Measurements from ENCODE around the gene UBE2Z.
"Not testable (repeated sequence)": the region's sequence is repeated elsewhere in the genome, so short reads cannot be mapped to it uniquely, and the experiment has no call there.

The UBE2Z gene

GRCh38 chr17:48908047-48908843 is at the start of gene UBE2Z:
UBE2Z (plus strand) TSS chr17:48908407; CDS start chr17:48908504, 97 bp downstream.
- peak; percentile 84 to 90 for DNase-seq

GRCh38 chr17:48860034-48860433 is 48.2 kb upstream of the UBE2Z start:
- DNase-seq: no peak

GRCh38 chr17:48860456-48860855 is 47.8 kb upstream of the UBE2Z start:
- no peak for DNase-seq

GRCh38 chr17:48868916-48869500 is 39.2 kb upstream of the UBE2Z start:
- DNase-seq: no peak

- DNase-seq: no peak
These were observed 38.3 kb upstream of the UBE2Z start for GRCh38 chr17:48869821-48870318.

GRCh38 chr17:48871035-48871550 is 37.1 kb upstream of the UBE2Z start:
- DNase-seq: no peak

- no peak for DNase-seq
These were observed 36.5 kb upstream of the UBE2Z start for GRCh38 chr17:48871551-48872351.

GRCh38 chr17:48872409-48872808 is 35.8 kb upstream of the UBE2Z start:
- not testable (repeated sequence) for DNase-seq

GRCh38 chr17:48873209-48873608 is 35.0 kb upstream of the UBE2Z start:
- no peak for DNase-seq

GRCh38 chr17:48873696-48874443 is 34.3 kb upstream of the UBE2Z start:
- no peak for DNase-seq

- DNase-seq: peak; percentile 22 to 68
These were observed 29.0 kb upstream of the UBE2Z start for GRCh38 chr17:48878920-48879898.

GRCh38 chr17:48882272-48882671 is 25.9 kb upstream of the UBE2Z start:
- DNase-seq: no peak

GRCh38 chr17:48883171-48883570 is 25.0 kb upstream of the UBE2Z start:
- no peak for DNase-seq

GRCh38 chr17:48890086-48890485 is 18.1 kb upstream of the UBE2Z start:
- no peak for DNase-seq

GRCh38 chr17:48892940-48893645 is 15.1 kb upstream of the UBE2Z start:
- DNase-seq: no peak

- no peak for DNase-seq
These were observed 14.3 kb upstream of the UBE2Z start for GRCh38 chr17:48893646-48894508.

GRCh38 chr17:48894886-48895285 is 13.3 kb upstream of the UBE2Z start:
- DNase-seq: no peak

GRCh38 chr17:48901241-48901640 is 7.0 kb upstream of the UBE2Z start:
- DNase-seq: no peak

- DNase-seq: no peak
These were observed 4.8 kb upstream of the UBE2Z start for GRCh38 chr17:48903401-48903800.

GRCh38 chr17:48904428-48904827 is 3.8 kb upstream of the UBE2Z start:
- no peak for DNase-seq

All from NCI-H446 (cell line).